H1 (cell line): ENCODE results near the gene ATG4C. TPM values are rescaled to one million over a fixed set of nuclear protein-coding genes. Genes with fewer than 3 reads are reported as not detected.

Experiments
- CTCF ChIA-PET: fragments of 300-600 bp; sonication (Branson Sonifier 250); formaldehyde crosslinking; loops from one replicate; lab custom pipeline; 2021; ENCODE audit not compliant: partially characterized antibody; lab: Charles Lee
- POLR2A ChIA-PET: fragments of 300-600 bp; sonication (Branson Sonifier 250); formaldehyde crosslinking; loops from one replicate; lab custom pipeline; 2021; ENCODE audit warnings: inconsistent platforms; ENCODE audit not compliant: partially characterized antibody; lab: Charles Lee
- DNase-seq, 2 experiments: peaks; one replicate each; pipeline versions ENCODE4 v3.0.0 to v3.0.0-alpha.2; 2010 to 2022; ENCODE audit warnings: low spot score in 2 of 2, low read depth in 1 of 2, mixed read lengths in 1 of 2
- FAIRE-seq: peaks from 2 replicates; lab custom pipeline; 2011; peaks lifted over from hg19 to GRCh38; lab: Jason Lieb, UNC
- H2AFZ ChIP-seq: 2 replicates; pipeline ENCODE4 v1.8.1; 2012; ENCODE audit warnings: low read length, inconsistent platforms
- H2AK5ac ChIP-seq: 2 replicates; pipeline ENCODE4 v1.6.1; 2013; ENCODE audit warnings: low read depth, low read length
- H2BK120ac ChIP-seq: replicated peaks from 2 replicates; pipeline ENCODE3; 2013; ENCODE audit warnings: low read depth, low read length, inconsistent platforms
- H2BK12ac ChIP-seq: 2 replicates; pipeline ENCODE4 v1.6.1; 2013; ENCODE audit warnings: low read depth, low read length
- H2BK15ac ChIP-seq: 2 replicates; pipeline ENCODE4 v1.6.1; 2013; ENCODE audit warnings: low read length
- H2BK20ac ChIP-seq: 2 replicates; pipeline ENCODE4 v1.6.1; 2013; ENCODE audit warnings: low read length
- H2BK5ac ChIP-seq: 2 replicates; pipeline ENCODE4 v1.6.1; 2013; ENCODE audit warnings: low read depth, low read length
- H3K14ac ChIP-seq: 2 replicates; pipeline ENCODE4 v1.6.1; 2013; ENCODE audit warnings: inconsistent platforms; ENCODE audit not compliant: insufficient read length
- H3K18ac ChIP-seq: 2 replicates; pipeline ENCODE4 v1.6.1; 2013; ENCODE audit warnings: low read length; ENCODE audit errors: extremely low read depth
- H3K23ac ChIP-seq: 2 replicates; pipeline ENCODE4 v1.6.1; 2013; ENCODE audit warnings: inconsistent platforms; ENCODE audit not compliant: insufficient read length
- H3K23me2 ChIP-seq: 2 replicates; pipeline ENCODE4 v1.6.1; 2013; ENCODE audit warnings: low read depth, low read length
- H3K27ac ChIP-seq: 2 replicates; pipeline ENCODE4 v1.6.1; 2011; ENCODE audit warnings: low read depth, low read length, inconsistent platforms
- H3K27me3 ChIP-seq, 4 experiments: replicated peaks in 1 of 4; 1 replicate in 1 of 4; 2 replicates in 3 of 4; pipeline versions ENCODE4 v1.6.1 to v1.8.1; 2011 to 2013; ENCODE audit warnings: low read length in 3 of 4, mild to moderate bottlenecking in 3 of 4, inconsistent platforms in 2 of 4, mixed read lengths in 2 of 4, moderate library complexity in 1 of 4; ENCODE audit not compliant: control insufficient read depth in 3 of 4, insufficient read depth in 3 of 4; ENCODE audit errors: extremely low read depth in 1 of 4
- H3K36me3 ChIP-seq, 4 experiments: 2 replicates each; pipeline versions ENCODE4 v1.6.1 to v1.8.1; 2011 to 2013; ENCODE audit warnings: mild to moderate bottlenecking in 4 of 4, low read length in 3 of 4, moderate library complexity in 2 of 4, control low read depth in 1 of 4, inconsistent platforms in 1 of 4; ENCODE audit not compliant: insufficient read depth in 4 of 4, control insufficient read depth in 2 of 4
- H3K4ac ChIP-seq: replicated peaks from 2 replicates; pipeline ENCODE3; 2013; ENCODE audit warnings: low read length, low read depth, mixed read lengths, inconsistent platforms; ENCODE audit not compliant: insufficient read length
- H3K4me1 ChIP-seq, 4 experiments: replicated peaks in 1 of 4; 1 replicate in 1 of 4; 2 replicates in 3 of 4; pipeline versions ENCODE4 v1.6.1 to v1.8.1; 2011 to 2013; ENCODE audit warnings: low read length in 3 of 4, inconsistent platforms in 2 of 4, mixed read lengths in 1 of 4; ENCODE audit not compliant: insufficient read depth in 4 of 4, control insufficient read depth in 3 of 4
- H3K4me2 ChIP-seq, 2 experiments: 2 replicates each; pipeline versions ENCODE4 v1.6.1 to v1.8.1; 2011 to 2013; ENCODE audit warnings: low read depth in 2 of 2, low read length in 2 of 2, control low read depth in 1 of 2, inconsistent platforms in 1 of 2, mild to moderate bottlenecking in 1 of 2; ENCODE audit not compliant: insufficient read depth in 1 of 2
- H3K4me3 ChIP-seq, 4 experiments: fragments of 200-600, 300-600 bp in 1 of 4; sonication (generic), shearing (Covaris generic), sonication (Bioruptor Twin) in 1 of 4; 2 replicates each; pipeline versions ENCODE4 v1.5.1 to v1.8.1; 2011 to 2016; ENCODE audit warnings: low read length in 4 of 4, low read depth in 3 of 4, control low read depth in 2 of 4, inconsistent platforms in 2 of 4, mild to moderate bottlenecking in 2 of 4, mixed read lengths in 1 of 4, moderate library complexity in 1 of 4; ENCODE audit not compliant: insufficient read depth in 2 of 4; ENCODE audit errors: extremely low read depth in 1 of 4
- H3K56ac ChIP-seq: replicated peaks from 2 replicates; pipeline ENCODE3; 2013; ENCODE audit warnings: low read depth, mild to moderate bottlenecking, mixed read lengths, low read length, inconsistent platforms; ENCODE audit not compliant: insufficient read length
- H3K79me1 ChIP-seq: 2 replicates; pipeline ENCODE4 v1.6.1; 2013; ENCODE audit warnings: low read depth, low read length, control low read depth
- H3K79me2 ChIP-seq, 2 experiments: 2 replicates each; pipeline versions ENCODE4 v1.6.1 to v1.8.1; 2012 to 2013; ENCODE audit warnings: low read length in 2 of 2, mild to moderate bottlenecking in 2 of 2, inconsistent platforms in 1 of 2; ENCODE audit not compliant: insufficient read depth in 2 of 2, control insufficient read depth in 1 of 2
- H3K9ac ChIP-seq, 4 experiments: replicated peaks in 1 of 4; 1 replicate in 1 of 4; 2 replicates in 3 of 4; pipeline versions ENCODE4 v1.6.1 to v1.8.1; 2011 to 2013; ENCODE audit warnings: low read depth in 3 of 4, low read length in 3 of 4, control low read depth in 2 of 4, mild to moderate bottlenecking in 2 of 4, moderate library complexity in 2 of 4, inconsistent platforms in 1 of 4; ENCODE audit errors: extremely low read depth in 1 of 4
- H3K9me3 ChIP-seq, 2 experiments: 2 replicates each; pipeline versions ENCODE4 v1.6.1 to v1.8.1; 2012 to 2013; ENCODE audit warnings: mild to moderate bottlenecking in 2 of 2, moderate library complexity in 2 of 2, control low read depth in 1 of 2, inconsistent platforms in 1 of 2, low read depth in 1 of 2, low read length in 1 of 2, mixed read lengths in 1 of 2; ENCODE audit not compliant: insufficient read depth in 2 of 2
- H4K20me1 ChIP-seq, 2 experiments: replicated peaks in 1 of 2; 2 replicates each; pipeline versions ENCODE3 to v1.8.1; 2011 to 2013; ENCODE audit warnings: inconsistent platforms in 2 of 2, low read length in 2 of 2, mild to moderate bottlenecking in 1 of 2; ENCODE audit not compliant: insufficient read depth in 2 of 2, control insufficient read depth in 1 of 2
- H4K5ac ChIP-seq: 2 replicates; pipeline ENCODE4 v1.6.1; 2013; ENCODE audit warnings: low read length, low read depth, mixed read lengths, inconsistent platforms; ENCODE audit not compliant: insufficient read length
- H4K8ac ChIP-seq: 2 replicates; pipeline ENCODE4 v1.8.0; 2013; ENCODE audit warnings: mild to moderate bottlenecking, moderate library complexity, low read length, inconsistent platforms; ENCODE audit not compliant: insufficient read depth; ENCODE audit errors: extremely low read depth
- H4K91ac ChIP-seq: replicated peaks from 2 replicates; pipeline ENCODE3; 2013; ENCODE audit warnings: low read length, mixed read lengths, inconsistent platforms; ENCODE audit not compliant: insufficient read length
- BCL11A ChIP-seq, 2 experiments: IDR thresholded peaks; one replicate each; pipeline ENCODE4 v1.6.1; 2011; ENCODE audit warnings: low read depth in 2 of 2, low read length in 2 of 2, mild to moderate bottlenecking in 2 of 2
- CHD1 ChIP-seq: IDR thresholded peaks from 2 replicates; pipeline ENCODE4 v1.6.1; 2012; ENCODE audit warnings: low read depth, low read length, improper control_type of control experiment
- EZH2 ChIP-seq: fragments of 200-600 bp; sonication (generic); IDR thresholded peaks from 2 replicates; pipeline ENCODE4 v1.7.1; 2012; ENCODE audit warnings: low read depth, mild to moderate bottlenecking, moderate library complexity, low read length, inconsistent platforms; ENCODE audit not compliant: severe bottlenecking
- FOSL1 ChIP-seq: IDR thresholded peaks from 2 replicates; pipeline ENCODE4 v1.6.1; 2011; ENCODE audit warnings: mild to moderate bottlenecking, low read depth, low read length, moderate library complexity; ENCODE audit not compliant: insufficient read depth
- HDAC6 ChIP-seq: IDR thresholded peaks from one replicate; pipeline ENCODE4 v1.7.1; 2012; ENCODE audit warnings: low read depth, mild to moderate bottlenecking, inconsistent platforms, low read length, moderate library complexity
- NANOG ChIP-seq: IDR thresholded peaks from 2 replicates; pipeline ENCODE4 v1.6.1; 2011; ENCODE audit warnings: low read length, low read depth, mild to moderate bottlenecking, inconsistent platforms; ENCODE audit not compliant: insufficient read depth, poor library complexity, severe bottlenecking
- SIN3A ChIP-seq, 2 experiments: IDR thresholded peaks in 1 of 2; conservative IDR thresholded peaks in 1 of 2; 2 replicates each; pipeline ENCODE4 v1.6.1; 2011 to 2012; ENCODE audit warnings: low read length in 2 of 2, improper control_type of control experiment in 1 of 2, low read depth in 1 of 2, mild to moderate bottlenecking in 1 of 2
- SP1 ChIP-seq: IDR thresholded peaks from 2 replicates; pipeline ENCODE4 v1.6.1; 2011; ENCODE audit warnings: low read depth, low read length
- SP2 ChIP-seq: IDR thresholded peaks from 2 replicates; pipeline ENCODE4 v1.6.1; 2012; ENCODE audit warnings: mild to moderate bottlenecking, low read length, inconsistent platforms
- TBP ChIP-seq: IDR thresholded peaks from 2 replicates; pipeline ENCODE4 v1.6.1; 2011; ENCODE audit warnings: low read depth, low read length, improper control_type of control experiment
- ZNF274 ChIP-seq: IDR thresholded peaks from 2 replicates; pipeline ENCODE4 v1.7.0; 2012; ENCODE audit warnings: low read length, borderline replicate concordance; ENCODE audit errors: extremely low read depth
- WGBS, 2 experiments: shearing (Covaris generic) in 1 of 2; methylation state at CpG; one replicate each; pipeline versions ENCODE4 v1.1.6 to v1.1.7; 2013 to 2015; ENCODE audit warnings: low lambda C conversion rate in 2 of 2, mixed read lengths in 2 of 2, inconsistent platforms in 1 of 2, low coverage in 1 of 2, missing lambda C conversion rate in 1 of 2; ENCODE audit not compliant: insufficient replicate concordance in 2 of 2, insufficient coverage in 1 of 2, insufficient read length in 1 of 2; ENCODE audit errors: extremely low coverage in 1 of 2, missing lambda C conversion rate in 1 of 2; 5-methylcytosine and 5-hydroxymethylcytosine counted together
- polyA plus RNA-seq, 7 experiments: library from polyadenylated mRNA; depleted of rRNA in 3 of 7; stranded (reverse) in 5 of 7; unstranded in 2 of 7; fragments of >200 nt in 5 of 7; fragments of 200-250 nt in 2 of 7; gene quantifications; 1 replicate in 5 of 7; 2 replicates in 1 of 7; 4 replicates in 1 of 7; pipeline versions ENCODE4 v1.2.1 to v1.2.3, GENCODE V29; 2011 to 2013; ENCODE audit warnings: missing spikeins in 2 of 7, mixed read lengths in 2 of 7
- total RNA-seq: library from RNA; stranded (reverse); fragmentation: NEBNext Ultra II Directional; extraction: Animal tissue kit (Norgen Biotek cat#: 25700); gene quantifications from 2 replicates; pipeline ENCODE4 v1.2.1, GENCODE V29; 2021

The ATG4C gene
- total and polyA plus RNA-seq, 2 of the 8 experiments (the other 6 are each of a cell fraction or from before 2014, with no cell fraction given), result 5.1 to 22.2 TPM

DNA sequence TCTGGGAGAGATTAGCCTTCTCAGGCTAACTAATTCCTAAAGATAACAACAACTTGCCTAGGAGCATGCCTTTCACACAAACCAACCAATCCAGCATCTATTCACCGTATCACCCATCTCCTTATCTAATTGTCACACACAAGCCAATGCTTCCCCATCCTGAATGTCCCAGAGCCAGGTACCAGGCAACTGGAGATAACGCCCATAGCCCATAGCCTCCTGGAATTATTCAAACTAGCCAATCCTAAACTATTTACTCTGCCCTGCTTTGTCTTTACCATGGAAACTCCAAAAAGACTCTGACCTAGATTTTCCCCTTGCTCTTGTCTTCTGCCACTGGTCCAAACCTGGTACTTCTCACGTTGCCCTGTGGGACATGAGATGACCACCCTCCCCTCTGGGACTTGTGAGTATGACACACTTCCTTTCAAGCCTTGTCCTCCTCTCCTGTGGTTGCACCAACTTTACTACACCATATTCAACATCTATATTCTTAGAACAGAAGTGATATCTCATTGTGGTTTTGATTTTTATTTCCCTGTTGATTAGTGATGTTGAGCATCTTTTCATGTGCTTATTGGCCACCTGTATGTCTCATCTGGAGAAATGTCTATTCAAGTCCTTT lies 8.8 kb upstream of the ATG4C start:
- no peak overlapping the region for H2BK12ac ChIP-seq
- no peak overlapping the region for H3K4me3 ChIP-seq
- no peaks in the 10 kb centered on the region for H4K20me1 ChIP-seq
- no peak overlapping the region; a peak in 1 of 7 replicates for H3K9ac ChIP-seq
- H2AK5ac ChIP-seq, result no peak overlapping the region
- H2BK5ac ChIP-seq, result no peak overlapping the region
- H2BK120ac ChIP-seq, result no peak overlapping the region
- no peak overlapping the region for H2BK15ac ChIP-seq
- CTCF ChIA-PET, result no interaction called here
- H3K4me1 ChIP-seq, result peaks cover 0 to 5% (median 0%) of the 10 kb centered on the region in 4 experiments; a peak in 4 of 7 replicates
- no peak overlapping the region for H3K4ac ChIP-seq
- H3K36me3 ChIP-seq, result no peaks in the 10 kb centered on the region
- no peaks in the 10 kb centered on the region for H3K27me3 ChIP-seq
- no peak overlapping the region for H3K56ac ChIP-seq
- no peaks in the 10 kb centered on the region for H3K9me3 ChIP-seq
- no peak overlapping the region for H4K8ac ChIP-seq
- WGBS, 2 experiments, result 91% methylated on average over 3 of the region's 3 CpGs; no CpG with 5 or more reads in 1 of the 2 experiments
- no peak overlapping the region for H2BK20ac ChIP-seq
- POLR2A ChIA-PET, result no interaction called here
- H2AFZ ChIP-seq, result no peak overlapping the region
- H3K79me1 ChIP-seq, result no peaks in the 10 kb centered on the region
- no peaks in the 10 kb centered on the region for H3K79me2 ChIP-seq
- no peak overlapping the region for H3K27ac ChIP-seq
- H3K23me2 ChIP-seq, result no peaks in the 10 kb centered on the region; the same call in 1 of the 2 replicates
- no peak overlapping the region for H3K23ac ChIP-seq
- TF ChIP-seq ZNF274 (no peak), FOSL1 (no peak), SIN3A (conservative IDR thresholded peaks at IDR 0.05 in 1 of 2, IDR thresholded peaks at IDR 0.05 in 1 of 2; ENCODE audit: low read depth in 1 of 2, low read length in 2 of 2) (no peak), CHD1 (no peak), TBP (no peak), EZH2 (no peak), HDAC6 (no peak), SP1 (no peak), BCL11A (IDR thresholded peaks at IDR 0.05; ENCODE audit: low read depth in 2 of 2, low read length in 2 of 2) (no peak), NANOG (no peak), SP2 (no peak)
- H4K91ac ChIP-seq, result no peak overlapping the region
- H3K18ac ChIP-seq, result no peak overlapping the region
- H4K5ac ChIP-seq, result no peak overlapping the region
- no peak for DNase-seq
- H3K4me2 ChIP-seq, result no peak overlapping the region
- FAIRE-seq, result no peak
- no peak overlapping the region for H3K14ac ChIP-seq
